Choroid plexus epithelial cell (primary cell): ENCODE data around the gene FBXL13.
"Not testable (repeated sequence)": the region's sequence is repeated elsewhere in the genome, so short reads cannot be mapped to it uniquely, and the experiment has no call there.

Experiments used
- DNase-seq: peaks from one replicate; pipeline ENCODE4 v3.0.0-alpha.2; 2010; ENCODE audit warnings: low read depth
- H3K4me3 ChIP-seq: 2 replicates; pipeline ENCODE4 v1.5.1; 2011; ENCODE audit warnings: low read depth, mild to moderate bottlenecking, control low read depth, low read length, moderate library complexity
- CTCF ChIP-seq: conservative IDR thresholded peaks from 2 replicates; pipeline ENCODE4 v1.5.1; 2011; ENCODE audit warnings: low read depth, mild to moderate bottlenecking, control low read depth, inconsistent platforms, low read length, moderate library complexity

FBXL13 gene

GRCh38 chr7:103071000-103071399 lies 3.6 kb downstream of the FBXL13 start:
- DNase-seq = no peak
- no peak for TF ChIP-seq CTCF
- no peak overlapping the region for H3K4me3 ChIP-seq

- DNase-seq = no peak
- TF ChIP-seq CTCF = no peak
- no peak overlapping the region for H3K4me3 ChIP-seq
Observed at GRCh38 chr7:103068414-103069403, 5.9 kb downstream of the FBXL13 start.

- peak; percentile 42 for DNase-seq
Observed at GRCh38 chr7:103065667-103066066, 8.9 kb downstream of the FBXL13 start.

GRCh38 chr7:103063895-103064294 lies 10.7 kb downstream of the FBXL13 start:
- no peak overlapping the region for H3K4me3 ChIP-seq
- peak; percentile 17 for TF ChIP-seq CTCF
- no peak for DNase-seq

More at GRCh38 chr7:103065667-103066066, 8.9 kb downstream of the FBXL13 start:
- no peak overlapping the region for H3K4me3 ChIP-seq
- peak; percentile 70 for TF ChIP-seq CTCF

- peak; percentile 7 for DNase-seq
- TF ChIP-seq CTCF = no peak
- no peak overlapping the region for H3K4me3 ChIP-seq
Observed at GRCh38 chr7:103059471-103059870, 15.1 kb downstream of the FBXL13 start.

GRCh38 chr7:103058122-103058521 lies 16.5 kb downstream of the FBXL13 start:
- TF ChIP-seq CTCF = no peak
- no peak overlapping the region for H3K4me3 ChIP-seq
- no peak for DNase-seq

- DNase-seq, H3K4me3 ChIP-seq: not testable (repeated sequence)
Observed at GRCh38 chr7:103056006-103056405, 18.6 kb downstream of the FBXL13 start.
